Duodenal mucosa (tissue), 2 donors: ENCODE results near the gene RAD23A.

Source experiments
- H3K27ac ChIP-seq: one replicate; pipeline ENCODE4 v1.7.0; 2013; ENCODE audit warnings: low read depth, low read length
- H3K27me3 ChIP-seq, 2 donors: one replicate each; pipeline ENCODE4 v1.7.0; 2013; ENCODE audit warnings: low read length in 2 of 2, control low read depth in 1 of 2; ENCODE audit not compliant: insufficient read depth in 2 of 2, control insufficient read depth in 1 of 2
- H3K36me3 ChIP-seq, 2 donors: one replicate each; pipeline ENCODE4 v1.7.0; 2013; ENCODE audit warnings: low read length in 2 of 2, control low read depth in 1 of 2; ENCODE audit not compliant: insufficient read depth in 2 of 2, control insufficient read depth in 1 of 2
- H3K4me1 ChIP-seq, 2 donors: one replicate each; pipeline ENCODE4 v1.7.0; 2013; ENCODE audit warnings: low read length in 2 of 2, control low read depth in 1 of 2; ENCODE audit not compliant: insufficient read depth in 2 of 2, control insufficient read depth in 1 of 2
- H3K4me3 ChIP-seq, 2 donors: one replicate each; pipeline ENCODE4 v1.7.0; 2013; ENCODE audit warnings: low read length in 2 of 2, low read depth in 1 of 2
- H3K9ac ChIP-seq, 2 donors: one replicate each; pipeline ENCODE4 v1.7.0; 2013; ENCODE audit warnings: low read length in 2 of 2, low read depth in 1 of 2
- H3K9me3 ChIP-seq, 2 donors: one replicate each; pipeline ENCODE4 v1.7.0; 2013; ENCODE audit warnings: low read length in 2 of 2, control low read depth in 1 of 2; ENCODE audit not compliant: control insufficient read depth in 1 of 2

RAD23A gene

DNA sequence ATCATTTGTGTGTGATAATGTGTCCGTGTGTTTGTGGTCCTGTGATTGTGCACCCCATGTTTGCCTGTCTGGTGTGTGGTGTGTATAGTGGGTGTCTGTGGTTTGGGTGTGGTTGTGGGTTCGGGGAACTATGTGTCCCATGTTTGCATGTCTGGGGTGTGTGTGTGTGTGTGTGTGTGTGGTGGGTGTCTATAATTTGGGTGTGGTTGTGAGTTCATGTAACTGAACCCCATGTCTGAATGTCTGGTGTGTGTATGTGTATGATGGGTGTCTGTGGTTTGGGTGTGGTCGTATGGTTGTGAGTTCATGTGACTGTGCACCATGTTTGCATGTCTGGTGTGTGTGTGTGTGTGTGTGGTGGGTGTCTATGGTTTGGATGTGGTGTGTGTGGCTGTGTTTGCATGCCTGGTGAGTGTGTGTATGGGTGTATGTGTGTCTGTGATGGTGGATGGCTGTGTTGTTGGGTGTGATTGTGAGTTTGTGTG, 38.5 kb downstream of the RAD23A start:
- Histone ChIP-seq H3K4me3 (no peak overlapping the region), H3K4me1 (peaks cover 21 to 23% of the 10 kb centered on the region in 2 donors), H3K27me3 (peaks cover 5 to 6% of the 10 kb centered on the region in 2 donors), H3K9ac (peak overlapping the region in 1 of 2 donors; percentile 8), H3K9me3 (no peaks in the 10 kb centered on the region), H3K36me3 (no peaks in the 10 kb centered on the region), H3K27ac (no peak overlapping the region)

- no peaks in the 10 kb centered on the region for H3K9me3 ChIP-seq
- peaks cover 5 to 6% of the 10 kb centered on the region in 2 donors for H3K27me3 ChIP-seq
- H3K4me1 ChIP-seq, result peaks cover 21 to 23% of the 10 kb centered on the region in 2 donors
- H3K36me3 ChIP-seq, result no peaks in the 10 kb centered on the region
- H3K27ac ChIP-seq, result no peak overlapping the region
- peak overlapping the region; percentile 8 to 61 for H3K9ac ChIP-seq
- peak overlapping the region in 1 of 2 donors; percentile 5 for H3K4me3 ChIP-seq
These were observed 39.0 kb downstream of the RAD23A start for GRCh38 chr19:12984683-12985048.

- H3K4me3 ChIP-seq, result peak overlapping the region in 1 of 2 donors; percentile 5
- H3K9me3 ChIP-seq, result no peaks in the 10 kb centered on the region
- H3K27ac ChIP-seq, result no peak overlapping the region
- H3K27me3 ChIP-seq, result peaks cover 5 to 6% of the 10 kb centered on the region in 2 donors
- no peaks in the 10 kb centered on the region for H3K36me3 ChIP-seq
- H3K4me1 ChIP-seq, result peaks cover 21 to 23% of the 10 kb centered on the region in 2 donors
- peak overlapping the region; percentile 8 to 61 for H3K9ac ChIP-seq
These were observed 39.6 kb downstream of the RAD23A start for GRCh38 chr19:12985049-12985776.

GRCh38 chr19:12986726-12987125, 41.1 kb downstream of the RAD23A start:
- H3K4me3 ChIP-seq, result no peak overlapping the region
- H3K27me3 ChIP-seq, result peaks cover 2 to 5% of the 10 kb centered on the region in 2 donors
- H3K9ac ChIP-seq, result no peak overlapping the region
- H3K36me3 ChIP-seq, result no peaks in the 10 kb centered on the region
- H3K9me3 ChIP-seq, result no peaks in the 10 kb centered on the region
- peaks cover 21 to 23% of the 10 kb centered on the region in 2 donors for H3K4me1 ChIP-seq
- no peak overlapping the region for H3K27ac ChIP-seq

DNA sequence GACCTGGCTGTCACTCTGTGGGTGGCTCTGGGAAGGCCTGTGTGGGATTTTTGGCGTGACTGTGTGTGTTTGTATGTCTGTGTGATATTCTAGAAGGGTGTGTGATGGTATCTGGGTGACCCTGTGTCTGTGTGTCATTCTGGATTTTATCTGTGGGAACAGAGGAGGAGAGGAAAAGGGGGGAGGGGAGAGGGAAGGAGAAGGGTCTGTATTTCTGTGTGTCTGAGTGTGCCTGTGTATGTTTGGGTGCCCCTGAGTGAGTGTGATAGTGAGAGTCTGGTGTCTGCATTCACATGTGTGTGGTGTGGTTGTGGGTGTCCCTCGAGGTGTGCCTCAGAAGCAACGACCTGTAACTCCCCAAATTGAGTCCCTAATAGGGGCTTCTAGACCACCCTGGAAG, 41.5 kb downstream of the RAD23A start:
- H3K36me3 ChIP-seq, result no peaks in the 10 kb centered on the region
- H3K9me3 ChIP-seq, result no peaks in the 10 kb centered on the region
- no peak overlapping the region for H3K27ac ChIP-seq
- H3K27me3 ChIP-seq, result peaks cover 2 to 5% of the 10 kb centered on the region in 2 donors
- H3K9ac ChIP-seq, result no peak overlapping the region
- peaks cover 21 to 23% of the 10 kb centered on the region in 2 donors for H3K4me1 ChIP-seq
- H3K4me3 ChIP-seq, result no peak overlapping the region

- Histone ChIP-seq H3K4me3 (no peak overlapping the region), H3K9me3 (no peaks in the 10 kb centered on the region), H3K27me3 (no peaks in the 10 kb centered on the region), H3K36me3 (no peaks in the 10 kb centered on the region), H3K4me1 (peaks cover 21 to 23% of the 10 kb centered on the region in 2 donors), H3K9ac (no peak overlapping the region), H3K27ac (no peak overlapping the region)
These were observed 42.1 kb downstream of the RAD23A start for GRCh38 chr19:12987781-12988180.

DNA sequence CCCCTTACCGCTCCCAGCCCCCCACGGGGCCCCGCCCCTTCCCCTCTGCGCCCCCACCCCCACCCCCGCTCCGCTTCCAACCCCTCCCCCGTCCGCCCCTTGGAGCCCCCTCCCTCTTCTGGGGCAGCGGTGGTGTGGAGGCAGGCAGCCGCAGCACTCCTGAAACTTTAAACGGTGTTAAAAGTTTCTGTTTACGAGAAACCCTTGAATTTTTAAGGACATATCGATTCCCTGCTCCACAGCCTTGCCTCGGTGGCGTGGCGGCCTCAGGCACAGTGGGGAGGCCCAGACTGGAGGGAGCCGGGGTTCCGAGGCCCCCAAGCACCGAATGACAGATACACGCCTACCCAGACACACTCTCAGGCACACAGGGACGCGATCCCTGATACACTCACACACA, 44.8 kb downstream of the RAD23A start:
- Histone ChIP-seq H3K9ac (no peak overlapping the region), H3K36me3 (no peaks in the 10 kb centered on the region), H3K27me3 (no peaks in the 10 kb centered on the region), H3K4me1 (peaks cover 9 to 13% of the 10 kb centered on the region in 2 donors), H3K4me3 (no peak overlapping the region), H3K27ac (no peak overlapping the region), H3K9me3 (no peaks in the 10 kb centered on the region)

GRCh38 chr19:12990853-12991252, 45.2 kb downstream of the RAD23A start:
- H3K4me3 ChIP-seq, result no peak overlapping the region
- H3K27me3 ChIP-seq, result no peaks in the 10 kb centered on the region
- no peaks in the 10 kb centered on the region for H3K36me3 ChIP-seq
- H3K9ac ChIP-seq, result no peak overlapping the region
- no peaks in the 10 kb centered on the region for H3K9me3 ChIP-seq
- no peak overlapping the region for H3K27ac ChIP-seq
- peaks cover 5 to 9% of the 10 kb centered on the region in 2 donors for H3K4me1 ChIP-seq

- Histone ChIP-seq H3K4me1 (peaks cover 4 to 6% of the 10 kb centered on the region in 2 donors), H3K27ac (no peak overlapping the region), H3K9me3 (no peaks in the 10 kb centered on the region), H3K4me3 (no peak overlapping the region), H3K9ac (no peak overlapping the region), H3K36me3 (no peaks in the 10 kb centered on the region), H3K27me3 (no peaks in the 10 kb centered on the region)
These were observed 45.6 kb downstream of the RAD23A start for GRCh38 chr19:12991296-12991695.

DNA sequence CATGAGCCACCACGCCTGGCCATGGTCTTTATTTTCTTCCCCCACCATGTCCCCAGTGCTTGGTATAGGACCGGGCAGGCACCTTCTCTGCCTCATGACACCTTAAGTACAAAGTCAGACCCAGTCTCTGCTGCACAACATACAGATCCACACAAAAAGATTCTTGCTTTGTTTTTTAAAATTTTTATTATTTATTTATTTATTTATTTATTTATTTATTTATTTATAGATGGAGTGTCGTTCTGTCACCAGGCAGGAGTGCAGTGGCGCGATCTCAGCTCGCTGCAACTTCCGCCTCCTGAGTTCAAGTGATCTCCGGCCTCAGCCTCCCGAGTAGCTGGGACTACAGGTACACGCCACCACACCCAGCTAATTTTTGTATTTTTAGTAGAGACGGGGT, 47.1 kb downstream of the RAD23A start:
- Histone ChIP-seq H3K9me3 (no peaks in the 10 kb centered on the region), H3K4me1 (peaks cover 12 to 16% of the 10 kb centered on the region in 2 donors), H3K27me3 (no peaks in the 10 kb centered on the region), H3K27ac (no peak overlapping the region), H3K9ac (no peak overlapping the region), H3K4me3 (no peak overlapping the region), H3K36me3 (no peaks in the 10 kb centered on the region)
